ENCODE results near the gene SLC34A2.

Gene SLC34A2

DNA sequence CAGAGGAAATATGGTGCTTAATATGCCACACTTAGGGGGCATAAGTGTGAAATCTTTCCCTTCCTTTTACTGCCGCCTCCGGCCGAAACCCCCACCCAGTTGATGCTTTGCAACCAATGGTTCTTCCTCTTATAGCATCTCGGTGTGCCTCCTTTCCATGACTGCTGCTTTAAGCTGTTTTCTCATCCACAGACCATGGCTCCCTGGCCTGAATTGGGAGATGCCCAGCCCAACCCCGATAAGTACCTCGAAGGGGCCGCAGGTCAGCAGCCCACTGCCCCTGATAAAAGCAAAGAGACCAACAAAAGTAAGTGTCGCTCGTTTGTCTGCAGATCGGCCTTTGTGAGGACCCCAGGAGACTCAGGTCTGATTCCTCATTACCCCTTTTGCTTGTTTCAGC is 6.7 kb downstream of the SLC34A2 start:
- no peak for DNase-seq (ENCODE audit: low read depth)

DNA sequence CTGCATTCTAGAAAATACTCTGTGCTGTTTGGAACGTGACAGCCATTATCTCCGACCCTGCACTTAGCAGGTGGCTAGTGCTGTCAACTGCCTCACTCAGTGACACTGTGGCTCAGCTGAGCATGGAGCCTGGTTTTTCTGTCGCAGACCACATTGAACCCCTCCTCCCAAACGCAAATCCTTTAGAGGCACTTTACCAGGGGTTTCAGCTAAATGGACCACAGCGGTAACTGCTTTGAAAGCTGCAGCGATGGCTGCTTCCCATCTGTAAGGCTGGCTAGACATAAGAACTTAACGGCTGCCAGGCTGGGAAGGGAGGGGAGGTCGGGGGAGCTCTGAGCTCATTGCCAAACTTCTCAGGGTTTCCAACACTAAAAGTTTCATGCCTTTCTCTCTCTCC is 8.1 kb downstream of the SLC34A2 start:
- no peak for DNase-seq (ENCODE audit: low read depth)

DNA sequence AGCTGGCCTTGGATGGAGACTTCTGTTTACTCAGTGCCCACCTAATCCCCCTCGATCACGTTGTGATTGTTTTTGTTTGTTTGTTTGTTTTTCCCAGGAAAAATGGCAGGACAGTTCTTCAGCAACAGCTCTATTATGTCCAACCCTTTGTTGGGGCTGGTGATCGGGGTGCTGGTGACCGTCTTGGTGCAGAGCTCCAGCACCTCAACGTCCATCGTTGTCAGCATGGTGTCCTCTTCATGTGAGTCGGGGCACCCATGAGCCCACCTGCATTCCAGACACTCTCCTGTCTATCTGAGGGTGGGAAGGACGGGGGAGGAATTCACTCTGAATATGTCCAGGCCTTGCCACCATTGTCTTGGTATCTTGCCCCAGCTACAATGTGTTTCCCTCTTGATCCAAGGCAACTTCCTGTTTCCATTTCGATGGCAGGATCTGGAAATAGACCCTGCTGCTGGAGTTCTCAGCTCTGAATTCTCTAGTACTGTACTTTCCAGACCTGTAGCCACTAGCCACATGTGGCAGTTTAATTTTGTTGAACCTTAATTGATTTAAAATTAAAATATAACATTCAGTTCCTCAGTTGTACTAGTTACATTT is 10.5 kb downstream of the SLC34A2 start:
- no peak for DNase-seq (ENCODE audit: low read depth)

DNA sequence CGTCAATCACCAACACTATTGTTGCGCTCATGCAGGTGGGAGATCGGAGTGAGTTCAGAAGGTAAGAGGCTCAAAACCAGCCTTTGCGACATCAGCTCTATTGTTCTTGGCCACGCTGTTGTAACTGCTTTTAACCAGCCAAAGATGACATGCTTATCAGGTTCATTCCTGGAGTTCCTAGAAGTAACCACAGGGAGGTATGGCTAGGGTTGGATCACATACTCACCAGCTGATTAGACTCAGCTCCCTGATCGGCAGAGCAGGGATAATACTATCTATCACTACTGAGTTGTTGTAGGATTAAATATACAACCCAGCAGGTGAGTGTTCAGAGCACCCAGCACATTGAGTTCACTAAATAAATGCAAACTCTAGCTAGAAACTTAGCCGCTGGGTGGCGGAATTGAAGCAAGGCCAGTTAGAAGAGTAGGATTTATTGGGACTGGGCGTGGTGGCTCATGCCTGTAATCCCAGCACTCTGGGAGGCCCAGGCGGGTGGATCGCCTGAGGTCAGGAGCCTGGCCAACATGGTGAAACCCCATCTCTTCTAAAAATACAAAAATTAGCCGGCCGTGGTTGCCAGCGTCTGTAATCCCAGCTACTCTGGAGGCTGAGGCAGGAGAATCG is 12.4 kb downstream of the SLC34A2 start:
- DNase-seq (ENCODE audit: low read depth): no peak

DNA sequence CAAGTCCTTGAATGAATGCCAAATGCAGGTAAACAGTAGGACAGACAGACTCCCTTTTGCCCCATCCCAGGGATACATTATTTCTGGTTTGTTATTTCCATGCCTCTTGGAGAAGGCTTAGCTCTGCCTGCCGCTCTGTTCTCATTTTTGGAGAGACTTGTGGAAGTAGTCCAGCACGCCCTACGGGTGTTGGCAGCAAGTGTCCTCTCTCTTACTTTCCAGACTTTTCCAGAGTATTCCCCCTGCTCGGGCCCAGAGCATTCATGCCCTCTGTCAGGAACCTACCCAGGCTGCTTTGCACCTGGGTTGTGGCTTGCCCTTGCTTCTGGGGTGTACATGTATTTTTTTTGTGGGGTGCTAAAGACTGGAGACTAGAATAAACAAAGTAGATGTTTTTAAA is 15.3 kb downstream of the SLC34A2 start:
- no peak for DNase-seq (ENCODE audit: low read depth)

DNA sequence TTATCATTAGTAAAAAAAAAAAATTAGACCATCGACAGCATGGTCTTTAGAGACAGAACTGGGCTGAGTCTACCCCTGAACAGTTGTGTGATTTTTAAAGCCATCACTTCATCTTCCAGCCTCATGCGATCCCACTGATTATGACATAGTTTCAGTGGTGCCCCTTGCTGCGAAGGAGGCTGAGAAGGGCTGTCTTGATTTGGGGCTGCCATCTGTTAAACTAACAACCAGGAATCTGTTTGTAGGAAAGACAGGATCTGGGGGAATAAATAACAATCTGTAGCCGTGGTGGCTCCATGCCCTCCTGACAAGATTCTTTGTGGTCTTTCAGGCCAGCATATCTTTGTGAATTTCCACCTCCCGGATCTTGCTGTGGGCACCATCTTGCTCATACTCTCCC is 17.1 kb downstream of the SLC34A2 start:
- DNase-seq (ENCODE audit: low read depth): no peak

DNA sequence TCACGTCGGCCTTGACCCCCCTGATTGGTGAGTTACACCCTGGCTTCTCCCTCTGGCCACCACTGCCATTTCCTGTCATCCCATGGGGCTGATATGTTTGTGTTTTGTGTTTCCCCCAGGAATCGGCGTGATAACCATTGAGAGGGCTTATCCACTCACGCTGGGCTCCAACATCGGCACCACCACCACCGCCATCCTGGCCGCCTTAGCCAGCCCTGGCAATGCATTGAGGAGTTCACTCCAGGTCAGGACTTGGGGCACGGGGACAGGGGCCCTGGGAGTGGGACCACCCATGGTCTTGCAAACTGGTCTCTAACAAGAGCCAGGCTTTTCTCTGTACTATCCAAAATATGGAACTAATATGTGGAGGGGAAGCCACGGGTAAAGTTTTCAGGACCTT is 18.7 kb downstream of the SLC34A2 start:
- DNase-seq (ENCODE audit: low read depth): no peak

DNA sequence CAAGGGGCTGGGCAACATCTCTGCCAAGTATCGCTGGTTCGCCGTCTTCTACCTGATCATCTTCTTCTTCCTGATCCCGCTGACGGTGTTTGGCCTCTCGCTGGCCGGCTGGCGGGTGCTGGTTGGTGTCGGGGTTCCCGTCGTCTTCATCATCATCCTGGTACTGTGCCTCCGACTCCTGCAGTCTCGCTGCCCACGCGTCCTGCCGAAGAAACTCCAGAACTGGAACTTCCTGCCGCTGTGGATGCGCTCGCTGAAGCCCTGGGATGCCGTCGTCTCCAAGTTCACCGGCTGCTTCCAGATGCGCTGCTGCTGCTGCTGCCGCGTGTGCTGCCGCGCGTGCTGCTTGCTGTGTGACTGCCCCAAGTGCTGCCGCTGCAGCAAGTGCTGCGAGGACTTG is 20.6 kb downstream of the SLC34A2 start:
- no peak for DNase-seq (ENCODE audit: low read depth)

DNA sequence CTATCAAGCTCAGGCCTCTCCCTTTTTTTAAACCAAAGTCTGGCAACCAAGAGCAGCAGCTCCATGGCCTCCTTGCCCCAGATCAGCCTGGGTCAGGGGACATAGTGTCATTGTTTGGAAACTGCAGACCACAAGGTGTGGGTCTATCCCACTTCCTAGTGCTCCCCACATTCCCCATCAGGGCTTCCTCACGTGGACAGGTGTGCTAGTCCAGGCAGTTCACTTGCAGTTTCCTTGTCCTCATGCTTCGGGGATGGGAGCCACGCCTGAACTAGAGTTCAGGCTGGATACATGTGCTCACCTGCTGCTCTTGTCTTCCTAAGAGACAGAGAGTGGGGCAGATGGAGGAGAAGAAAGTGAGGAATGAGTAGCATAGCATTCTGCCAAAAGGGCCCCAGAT is 21.5 kb downstream of the SLC34A2 start:
- DNase-seq (ENCODE audit: low read depth): no peak

DNA sequence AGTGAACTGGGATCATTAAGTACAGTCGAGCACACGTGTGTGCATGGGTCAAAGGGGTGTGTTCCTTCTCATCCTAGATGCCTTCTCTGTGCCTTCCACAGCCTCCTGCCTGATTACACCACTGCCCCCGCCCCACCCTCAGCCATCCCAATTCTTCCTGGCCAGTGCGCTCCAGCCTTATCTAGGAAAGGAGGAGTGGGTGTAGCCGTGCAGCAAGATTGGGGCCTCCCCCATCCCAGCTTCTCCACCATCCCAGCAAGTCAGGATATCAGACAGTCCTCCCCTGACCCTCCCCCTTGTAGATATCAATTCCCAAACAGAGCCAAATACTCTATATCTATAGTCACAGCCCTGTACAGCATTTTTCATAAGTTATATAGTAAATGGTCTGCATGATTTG is 22.3 kb downstream of the SLC34A2 start:
- no peak for DNase-seq (ENCODE audit: low read depth)

DNA sequence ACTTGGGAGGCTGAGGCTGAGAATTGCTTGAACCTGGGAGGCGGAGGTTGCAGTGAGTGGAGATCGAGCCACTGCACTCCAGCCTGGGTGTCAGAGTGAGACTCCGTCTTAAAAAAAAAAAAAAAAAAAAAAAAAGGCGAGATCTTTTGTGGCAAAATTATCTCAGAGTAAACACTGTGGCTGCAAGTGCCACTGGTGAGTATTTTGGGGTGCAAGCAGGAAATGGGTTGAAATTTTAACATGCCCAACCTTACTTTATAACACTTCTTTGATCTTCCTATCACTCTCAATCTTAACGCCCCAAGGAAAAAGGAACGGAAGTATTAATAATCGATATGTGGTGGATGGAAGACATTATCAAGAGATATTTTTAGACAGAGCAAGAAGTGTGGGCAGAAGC is 32.1 kb downstream of the SLC34A2 start:
- no peak for DNase-seq (ENCODE audit: low read depth)

DNA sequence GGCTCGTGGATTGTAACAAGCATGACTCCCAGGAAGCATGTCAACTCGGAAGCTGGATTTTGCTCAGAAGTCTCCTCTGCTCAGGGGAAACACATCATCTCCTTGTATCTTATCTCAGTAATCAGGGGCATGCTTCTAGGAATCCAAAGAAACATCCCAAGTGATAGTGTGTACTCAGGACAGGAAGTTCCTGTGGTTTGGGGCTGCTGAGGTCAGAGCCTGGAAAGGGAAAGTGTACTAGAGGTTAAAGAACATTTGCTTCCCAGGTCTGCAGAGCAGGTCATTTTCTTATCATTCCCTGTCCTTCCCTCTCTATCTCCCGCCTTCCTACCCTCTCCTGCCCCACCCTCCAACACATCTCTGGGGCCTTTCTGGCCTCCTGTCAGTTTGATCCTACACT is 38.8 kb downstream of the SLC34A2 start:
- no peak for DNase-seq (ENCODE audit: low read depth)

DNA sequence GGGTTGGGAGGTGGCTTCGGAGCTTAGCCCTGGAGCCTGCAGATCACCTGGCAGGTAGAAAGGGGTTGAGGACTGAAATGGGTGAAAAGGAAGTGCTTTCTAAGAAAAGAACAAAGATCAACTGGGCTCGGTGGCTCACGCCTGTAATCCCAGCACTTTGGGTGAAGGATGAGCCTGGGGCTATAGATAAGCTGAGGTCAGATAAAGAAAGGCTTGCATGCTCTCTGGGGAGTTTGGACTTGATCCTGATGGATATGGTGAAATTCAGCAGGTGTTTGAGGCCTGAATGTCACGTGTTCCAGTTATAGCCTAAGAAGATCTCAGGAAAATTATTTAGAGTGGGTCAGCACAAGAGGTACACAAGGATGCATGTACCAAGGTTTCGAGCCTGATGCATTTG is 40.8 kb downstream of the SLC34A2 start:
- DNase-seq (ENCODE audit: low read depth): no peak

DNA sequence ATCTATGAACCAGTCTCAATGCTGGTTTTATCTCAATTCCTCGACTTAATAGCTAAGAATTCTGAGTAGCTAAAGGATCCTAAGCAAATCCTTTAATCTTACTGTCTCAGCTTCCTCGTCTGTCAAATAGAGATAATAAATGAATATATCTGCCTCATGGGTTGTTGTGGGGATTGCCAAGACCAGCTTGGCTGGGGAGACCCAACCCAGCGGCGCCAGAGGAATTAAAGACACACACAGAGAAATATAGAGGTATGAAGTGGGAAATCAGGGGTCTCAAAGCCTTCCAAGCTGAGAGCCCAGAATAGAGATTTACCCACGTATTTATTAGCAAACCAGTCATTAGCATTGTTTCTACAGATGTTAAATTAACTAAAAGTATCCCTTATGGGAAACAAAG is 41.9 kb downstream of the SLC34A2 start:
- DNase-seq (ENCODE audit: low read depth): no peak

DNA sequence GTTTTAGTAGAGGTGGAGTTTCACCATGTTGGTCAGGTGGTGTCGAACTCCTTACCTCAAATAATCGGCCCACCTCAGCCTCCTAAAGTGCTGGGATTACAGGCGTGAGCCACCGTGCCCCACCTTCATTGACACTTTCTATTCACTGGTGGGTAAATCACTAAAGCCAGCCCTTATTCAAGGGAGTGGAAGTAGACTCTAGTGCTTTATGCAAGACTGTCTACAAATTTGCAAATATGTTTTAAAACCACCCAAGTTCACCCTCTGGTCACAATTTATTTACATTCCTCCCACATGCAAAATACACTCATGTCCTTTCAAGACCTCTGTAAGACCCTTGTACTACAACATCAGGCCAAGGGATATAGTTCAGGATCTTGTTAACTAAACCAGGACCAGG is 45.0 kb downstream of the SLC34A2 start:
- DNase-seq (ENCODE audit: low read depth): no peak

DNA sequence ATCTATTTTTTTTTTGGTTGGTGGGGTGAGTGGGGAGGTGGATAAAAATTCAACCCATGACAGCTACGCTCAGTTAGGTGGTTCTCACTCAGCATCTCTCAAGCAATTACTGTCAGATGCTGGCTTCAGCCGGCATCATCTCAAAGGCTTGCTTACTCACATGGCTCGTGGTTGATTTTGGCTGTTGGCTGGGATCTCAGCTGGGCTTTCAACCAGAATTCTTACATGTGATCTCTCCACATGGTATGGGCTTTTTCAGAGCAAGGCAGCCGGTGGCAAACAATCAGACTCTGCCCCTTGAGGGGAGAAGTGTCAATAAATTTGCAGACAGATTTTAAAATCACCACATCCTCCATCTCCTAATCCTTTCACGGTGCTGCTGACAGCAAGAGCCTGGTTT is 47.2 kb downstream of the SLC34A2 start:
- DNase-seq (ENCODE audit: low read depth): peak; percentile 22

DNA sequence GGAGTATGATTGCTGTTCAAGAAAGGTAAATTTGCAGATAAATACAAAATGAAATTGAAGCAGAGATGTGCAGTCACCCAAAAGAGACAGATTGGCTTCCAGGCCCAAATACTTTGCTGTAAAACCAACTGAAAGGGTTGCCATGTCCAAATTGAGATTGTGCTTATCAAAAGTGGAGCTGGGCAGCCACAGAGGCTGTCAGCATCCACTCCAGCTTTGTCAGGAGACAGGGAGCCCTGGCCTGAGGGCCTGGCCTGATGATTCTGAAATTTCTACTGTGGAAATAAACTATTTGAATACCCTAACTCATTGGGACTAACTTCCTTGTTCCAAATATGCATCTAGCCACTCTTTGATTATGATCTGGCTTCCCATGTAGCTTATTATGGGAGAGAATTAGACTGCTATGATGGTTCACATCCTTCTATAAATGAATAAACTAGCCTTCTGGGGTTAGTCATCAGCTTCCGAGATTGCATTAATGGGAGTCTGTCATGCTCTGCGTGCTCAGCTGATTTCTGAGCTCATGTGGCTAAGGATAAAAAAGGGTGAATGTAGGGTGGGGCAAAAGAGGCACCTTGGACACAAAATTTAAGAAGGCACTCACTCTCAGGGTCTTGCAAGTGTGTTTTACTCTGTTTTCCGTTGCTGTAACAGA is 48.2 kb downstream of the SLC34A2 start:
- no peak for DNase-seq (ENCODE audit: low read depth)

DNA sequence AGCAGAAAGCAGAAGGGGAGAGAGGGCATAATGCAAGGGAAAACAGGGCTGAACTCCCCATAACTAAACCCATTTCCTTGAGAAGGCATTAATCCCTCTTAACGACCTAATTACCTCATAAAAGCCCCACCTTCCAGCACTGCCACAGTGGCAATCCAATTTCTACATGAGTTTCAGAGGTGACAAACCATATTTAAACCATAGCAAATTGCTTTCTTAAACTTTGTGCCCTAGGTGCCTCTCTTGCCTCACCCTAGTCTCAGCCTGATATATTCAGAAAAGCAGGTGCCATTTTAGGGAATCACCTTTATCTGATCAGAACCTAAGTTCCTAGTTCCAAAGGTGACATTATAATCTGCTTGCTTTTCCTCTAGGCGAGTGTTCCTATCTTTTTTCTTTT is 48.9 kb downstream of the SLC34A2 start:
- DNase-seq (ENCODE audit: low read depth): no peak

DNA sequence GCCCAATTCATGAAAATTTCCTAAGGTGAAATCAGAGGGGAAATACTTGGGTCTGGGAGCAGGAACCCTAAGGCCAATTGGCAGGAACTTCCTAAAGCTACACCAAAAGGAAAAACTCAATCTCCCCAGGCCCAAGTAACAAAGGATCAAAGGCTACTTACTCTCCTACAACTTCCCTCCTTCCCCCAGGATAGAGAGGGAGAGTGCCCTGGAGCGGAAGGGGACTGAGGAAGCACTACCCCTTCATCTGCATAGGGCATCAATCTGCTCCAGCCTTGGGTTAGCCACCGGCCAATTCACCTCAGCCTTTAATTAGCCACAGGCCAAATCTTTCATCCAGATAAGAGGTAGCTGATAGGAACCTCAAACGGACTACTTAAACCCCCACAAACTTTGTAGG is 55.0 kb downstream of the SLC34A2 start:
- DNase-seq (ENCODE audit: low read depth): no peak

DNA sequence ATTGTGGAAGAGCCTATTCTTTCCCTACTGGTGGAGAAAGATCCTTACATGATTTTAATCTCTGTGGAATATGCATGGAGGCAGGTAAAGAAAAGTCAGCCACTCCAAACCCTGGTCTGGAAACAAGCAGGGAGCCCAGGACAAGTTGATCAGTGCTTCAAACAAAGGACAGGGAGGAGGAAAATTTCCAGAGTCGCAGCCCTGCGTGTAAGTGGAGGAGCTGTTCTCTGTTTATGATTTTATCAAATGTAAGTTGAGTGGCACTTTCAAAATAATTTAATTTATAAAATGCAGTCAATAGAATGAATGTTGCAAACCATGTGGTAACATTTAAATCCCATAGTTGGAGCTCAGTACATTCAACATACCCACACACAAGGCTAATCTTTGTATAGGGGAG is 57.0 kb downstream of the SLC34A2 start:
- DNase-seq (ENCODE audit: low read depth): no peak

DNA sequence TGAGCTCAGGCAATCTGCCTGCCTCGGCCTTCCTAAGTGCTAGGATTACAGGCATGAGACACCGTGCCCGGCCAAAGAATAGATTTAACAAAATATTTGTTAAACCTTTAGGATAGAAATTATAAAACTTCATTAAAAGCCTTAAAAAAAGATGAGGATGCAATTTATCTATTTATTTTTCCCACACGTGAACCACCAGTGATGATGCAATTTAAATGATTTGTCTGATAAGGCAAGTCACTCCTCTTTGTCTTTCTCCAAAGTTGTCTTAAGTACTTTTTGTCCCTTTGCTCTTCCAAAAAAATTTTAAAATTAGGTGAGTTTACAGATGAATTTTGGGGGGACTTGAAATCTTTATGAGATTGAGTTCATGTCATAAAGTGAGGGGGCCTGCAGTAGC is 58.2 kb downstream of the SLC34A2 start:
- no peak for DNase-seq (ENCODE audit: low read depth)

DNA sequence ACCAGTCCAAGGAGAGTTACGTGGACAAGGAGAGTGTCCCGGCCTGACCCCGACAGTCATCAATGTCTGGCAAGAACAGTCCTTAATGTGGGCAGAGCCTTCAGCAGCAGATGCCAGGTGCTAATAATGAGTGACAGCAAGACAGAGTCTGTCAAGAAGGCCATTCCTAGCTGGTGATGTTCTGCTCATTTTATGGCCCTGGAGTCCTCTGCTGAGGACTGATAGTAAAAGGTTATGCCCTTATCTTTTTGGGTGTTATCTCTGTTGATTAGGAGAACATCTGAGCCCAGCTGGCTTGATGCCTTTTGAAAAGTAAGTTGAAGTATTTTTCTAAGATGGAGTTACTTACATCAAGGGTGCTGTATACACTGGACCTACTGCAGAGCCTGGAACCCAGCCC is 67.3 kb downstream of the SLC34A2 start:
- DNase-seq (ENCODE audit: low read depth): no peak

DNA sequence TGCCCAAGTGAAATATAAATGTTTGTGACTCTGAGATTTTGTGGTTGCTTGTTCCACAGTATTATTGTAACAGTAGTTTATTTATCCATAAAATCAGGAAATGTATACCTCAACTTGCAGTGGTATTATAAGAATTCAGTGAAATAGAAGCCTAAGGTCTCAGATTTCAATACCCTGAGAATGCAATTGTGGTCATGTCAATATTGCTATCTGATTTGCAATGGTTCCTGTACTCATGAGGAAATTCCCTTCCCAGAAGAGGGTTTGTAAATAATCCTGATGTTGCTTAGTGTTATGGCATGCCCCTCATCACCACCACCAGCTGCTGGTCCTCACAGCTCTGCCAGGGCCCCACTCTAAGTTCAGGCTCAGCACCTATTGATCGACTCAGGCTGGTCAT is 67.8 kb downstream of the SLC34A2 start:
- DNase-seq (ENCODE audit: low read depth): no peak

DNA sequence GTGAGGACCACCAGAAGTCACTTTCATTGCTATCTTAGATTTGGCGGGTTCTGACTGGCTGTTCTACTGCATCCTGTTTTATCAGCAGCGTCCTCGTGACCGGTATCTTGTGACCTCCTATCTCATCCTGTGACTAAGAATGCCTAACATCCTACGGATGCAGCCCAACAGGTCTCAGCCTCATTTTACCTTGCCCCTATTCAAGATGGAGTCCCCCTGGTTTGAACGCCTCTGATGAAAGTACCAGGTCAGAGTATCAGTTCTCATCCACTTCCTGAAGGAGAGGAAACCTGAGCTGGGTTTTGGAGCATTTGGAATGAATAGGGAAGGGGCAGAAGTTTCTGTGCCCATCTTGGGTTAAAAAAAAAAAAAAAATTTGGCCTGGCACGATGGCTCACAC is 70.2 kb downstream of the SLC34A2 start:
- no peak for DNase-seq (ENCODE audit: low read depth)

Data from fibroblast of the conjunctiva (primary cell).